PC-9 (cell line): ENCODE data around the gene KLHL42. TPM values are rescaled to one million over a fixed set of nuclear protein-coding genes. Genes with fewer than 3 reads are reported as not detected.

Experiments used
- BruUV-seq: library from RNA; stranded (reverse); fragments of 400-500 nt; replicated peaks from 2 replicates; lab custom pipeline; 2021; lab: Mats Ljungman, UMichigan
- CTCF ChIA-PET: fragments of 300-600 bp; sonication (Branson Sonifier 250); formaldehyde crosslinking; loops from one replicate; lab custom pipeline; 2022; ENCODE audit warnings: antibody characterized with exemption; lab: Charles Lee
- POLR2A ChIA-PET: fragments of 300-600 bp; sonication (Branson Sonifier 250); formaldehyde crosslinking; loops from one replicate; lab custom pipeline; 2022; ENCODE audit warnings: antibody characterized with exemption; ENCODE audit not compliant: unreplicated experiment; lab: Charles Lee
- DNase-seq, 2 experiments: peaks; one replicate each; pipeline versions ENCODE4 v3.0.0 to v3.0.0-alpha.2; 2015 to 2022; ENCODE audit warnings: mixed read lengths in 1 of 2
- H2AFZ ChIP-seq: fragments of 200-600 bp; sonication (generic); 2 replicates; pipeline ENCODE4 v1.8.1; 2017; ENCODE audit warnings: antibody characterized with exemption
- H3F3A ChIP-seq: fragments of 200-600 bp; sonication (generic); 2 replicates; pipeline ENCODE4 v1.8.1; 2017; ENCODE audit warnings: antibody characterized with exemption, mild to moderate bottlenecking, low read depth; ENCODE audit not compliant: insufficient read depth
- H3K27ac ChIP-seq: fragments of 200-600 bp; sonication (generic); 2 replicates; pipeline ENCODE4 v1.6.1; 2016; ENCODE audit warnings: mixed run types
- H3K27me3 ChIP-seq: fragments of 200-600 bp; sonication (generic); 2 replicates; pipeline ENCODE4 v1.6.1; 2016; ENCODE audit warnings: low read depth, mixed run types; ENCODE audit not compliant: insufficient read depth
- H3K36me3 ChIP-seq: fragments of 200-600 bp; sonication (generic); 2 replicates; pipeline ENCODE4 v1.6.1; 2016; ENCODE audit warnings: low read depth, mixed run types
- H3K4me1 ChIP-seq: fragments of 200-600 bp; sonication (generic); replicated peaks from 2 replicates; pipeline ENCODE4 v1.6.1; 2016; ENCODE audit warnings: mixed run types; ENCODE audit not compliant: insufficient read depth
- H3K4me2 ChIP-seq: fragments of 200-600 bp; sonication (generic); 2 replicates; pipeline ENCODE4 v1.6.1; 2017; ENCODE audit warnings: mixed run types
- H3K4me3 ChIP-seq: fragments of 200-600 bp; sonication (generic); 2 replicates; pipeline ENCODE4 v1.6.1; 2016; ENCODE audit warnings: mixed run types
- H3K79me2 ChIP-seq: fragments of 200-600 bp; sonication (generic); 2 replicates; pipeline ENCODE4 v1.6.1; 2017; ENCODE audit warnings: low read depth, mixed run types
- H3K9me2 ChIP-seq: fragments of 200-600 bp; sonication (generic); 2 replicates; pipeline ENCODE4 v1.8.1; 2017; ENCODE audit warnings: mild to moderate bottlenecking; ENCODE audit not compliant: insufficient read depth
- H3K9me3 ChIP-seq: fragments of 200-600 bp; sonication (generic); 2 replicates; pipeline ENCODE4 v1.8.1; 2016; ENCODE audit warnings: low read depth; ENCODE audit not compliant: insufficient read depth
- H4K20me1 ChIP-seq: fragments of 200-600 bp; sonication (generic); 2 replicates; pipeline ENCODE4 v1.8.1; 2017; ENCODE audit not compliant: insufficient read depth
- EZH2 ChIP-seq: fragments of 200-600 bp; sonication (generic); IDR thresholded peaks from 2 replicates; pipeline ENCODE4 v1.8.0; 2017; ENCODE audit warnings: antibody characterized with exemption, low read depth
- intact Hi-C: fragments of 100-400 bp; cut with micrococcal nuclease; formaldehyde crosslinking; loops from one replicate; pipeline ENCODE4 v1.10.0; 2022; ENCODE audit not compliant: unreplicated experiment
- total RNA-seq: library from RNA; stranded (reverse); gene quantifications from 2 replicates; pipeline ENCODE4 v1.2.3, GENCODE V29; 2021
- TF ChIP-seq, protein P1 (sequence below): fragments of 200-600 bp; sonication (generic); conservative IDR thresholded peaks from 2 replicates; pipeline ENCODE4 v1.6.1; 2017; ENCODE audit warnings: mixed run types, antibody characterized with exemption, mild to moderate bottlenecking, moderate library complexity

Gene KLHL42
- total RNA-seq, 1 experiment from 2014 or later, result 33.6 TPM

DNA sequence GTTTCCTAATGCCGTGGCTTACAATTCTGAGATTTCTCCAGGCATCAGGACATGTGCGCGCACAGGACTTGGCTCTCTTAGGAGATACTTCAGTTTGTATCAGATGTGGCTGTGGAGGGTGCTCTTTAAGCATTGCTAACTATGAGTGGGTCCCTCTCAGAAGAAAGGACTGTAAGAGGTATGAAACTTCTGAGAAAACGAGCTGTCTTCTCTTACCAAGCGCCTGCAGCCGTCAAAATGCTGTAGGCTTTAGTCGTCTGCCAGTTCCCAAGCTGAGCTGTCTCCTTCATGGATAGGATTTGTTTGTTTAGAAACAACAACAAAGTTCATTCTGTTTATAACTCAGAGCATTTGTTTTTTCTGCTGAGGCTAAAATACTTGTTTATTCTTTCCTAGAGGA lies 16.1 kb downstream of the KLHL42 start:
- TF ChIP-seq, protein P1, sequence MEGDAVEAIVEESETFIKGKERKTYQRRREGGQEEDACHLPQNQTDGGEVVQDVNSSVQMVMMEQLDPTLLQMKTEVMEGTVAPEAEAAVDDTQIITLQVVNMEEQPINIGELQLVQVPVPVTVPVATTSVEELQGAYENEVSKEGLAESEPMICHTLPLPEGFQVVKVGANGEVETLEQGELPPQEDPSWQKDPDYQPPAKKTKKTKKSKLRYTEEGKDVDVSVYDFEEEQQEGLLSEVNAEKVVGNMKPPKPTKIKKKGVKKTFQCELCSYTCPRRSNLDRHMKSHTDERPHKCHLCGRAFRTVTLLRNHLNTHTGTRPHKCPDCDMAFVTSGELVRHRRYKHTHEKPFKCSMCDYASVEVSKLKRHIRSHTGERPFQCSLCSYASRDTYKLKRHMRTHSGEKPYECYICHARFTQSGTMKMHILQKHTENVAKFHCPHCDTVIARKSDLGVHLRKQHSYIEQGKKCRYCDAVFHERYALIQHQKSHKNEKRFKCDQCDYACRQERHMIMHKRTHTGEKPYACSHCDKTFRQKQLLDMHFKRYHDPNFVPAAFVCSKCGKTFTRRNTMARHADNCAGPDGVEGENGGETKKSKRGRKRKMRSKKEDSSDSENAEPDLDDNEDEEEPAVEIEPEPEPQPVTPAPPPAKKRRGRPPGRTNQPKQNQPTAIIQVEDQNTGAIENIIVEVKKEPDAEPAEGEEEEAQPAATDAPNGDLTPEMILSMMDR, result no peak
- no peak for TF ChIP-seq EZH2
- Histone ChIP-seq H3K27me3 (no peaks in the 10 kb centered on the region), H3K4me3 (no peak overlapping the region), H3K4me2 (no peak overlapping the region), H2AFZ (no peak overlapping the region), H3K27ac (no peak overlapping the region), H3K4me1 (no peaks in the 10 kb centered on the region), H4K20me1 (no peaks in the 10 kb centered on the region; the same call in 1 of the 2 replicates), H3F3A (0 out of 2 replicates have a peak, but pooled peaks cover 4% of the 10 kb centered on the region), H3K9me3 (no peaks in the 10 kb centered on the region), H3K79me2 (peaks cover 3% of the 10 kb centered on the region; the same call in 1 of the 2 replicates), H3K36me3 (peaks cover 28% of the 10 kb centered on the region), H3K9me2 (no peaks in the 10 kb centered on the region)
- CTCF ChIA-PET, result no interaction called here
- BruUV-seq, result no TSS peak
- no peak for DNase-seq
- POLR2A ChIA-PET, result interaction anchor here (0.6 kb wide), 1 partner anchor 273 kb away, joined by 3 read pairs; no protein-coding TSS in a partner anchor
- intact Hi-C loops, result no loop called here

DNA sequence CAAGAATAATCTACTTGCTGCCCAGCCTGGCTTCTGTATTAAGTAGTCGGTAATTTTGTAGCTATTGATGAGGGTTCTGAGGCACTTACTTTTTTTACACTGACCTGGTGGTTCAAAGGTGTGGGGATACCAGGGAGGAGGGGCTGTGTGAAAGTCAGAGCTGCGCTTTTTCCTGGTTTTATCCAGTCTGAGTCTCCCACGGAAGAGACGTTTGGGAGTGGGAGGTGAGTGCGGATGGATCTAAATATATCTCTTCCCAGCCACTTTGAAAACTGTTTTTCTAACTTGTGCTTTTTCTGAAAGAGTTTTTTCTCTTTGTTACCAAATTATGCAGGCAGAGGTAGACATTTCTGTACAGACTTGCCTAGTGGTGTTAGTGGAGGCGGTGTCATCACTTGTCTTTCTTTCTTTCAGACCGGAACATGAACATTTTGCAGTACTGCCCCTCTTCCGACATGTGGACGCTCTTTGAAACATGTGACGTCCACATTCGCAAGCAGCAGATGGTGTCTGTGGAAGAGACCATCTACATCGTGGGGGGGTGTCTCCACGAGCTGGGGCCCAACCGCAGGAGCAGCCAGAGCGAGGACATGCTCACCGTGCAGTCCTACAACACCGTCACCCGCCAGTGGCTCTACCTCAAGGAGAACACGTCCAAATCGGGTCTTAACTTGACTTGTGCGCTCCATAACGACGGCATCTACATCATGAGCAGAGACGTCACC lies 17.4 kb downstream of the KLHL42 start:
- H3K36me3 ChIP-seq, result peaks cover 28% of the 10 kb centered on the region
- H3K4me2 ChIP-seq, result no peak overlapping the region
- H4K20me1 ChIP-seq, result no peaks in the 10 kb centered on the region; the same call in 1 of the 2 replicates
- peaks cover 4% of the 10 kb centered on the region; the same call in 1 of the 2 replicates for H3F3A ChIP-seq
- no peak for DNase-seq
- POLR2A ChIA-PET, result no interaction called here
- no peaks in the 10 kb centered on the region for H3K27me3 ChIP-seq
- H3K79me2 ChIP-seq, result no peaks in the 10 kb centered on the region
- H3K4me3 ChIP-seq, result no peak overlapping the region
- TF ChIP-seq EZH2, result no peak
- TF ChIP-seq, protein P1, result no peak
- no peak overlapping the region for H3K27ac ChIP-seq
- H3K9me3 ChIP-seq, result no peaks in the 10 kb centered on the region
- no peaks in the 10 kb centered on the region for H3K4me1 ChIP-seq
- H3K9me2 ChIP-seq, result no peaks in the 10 kb centered on the region
- intact Hi-C loops, result no loop called here
- CTCF ChIA-PET, result no interaction called here
- no peak overlapping the region for H2AFZ ChIP-seq
- BruUV-seq, result no TSS peak

DNA sequence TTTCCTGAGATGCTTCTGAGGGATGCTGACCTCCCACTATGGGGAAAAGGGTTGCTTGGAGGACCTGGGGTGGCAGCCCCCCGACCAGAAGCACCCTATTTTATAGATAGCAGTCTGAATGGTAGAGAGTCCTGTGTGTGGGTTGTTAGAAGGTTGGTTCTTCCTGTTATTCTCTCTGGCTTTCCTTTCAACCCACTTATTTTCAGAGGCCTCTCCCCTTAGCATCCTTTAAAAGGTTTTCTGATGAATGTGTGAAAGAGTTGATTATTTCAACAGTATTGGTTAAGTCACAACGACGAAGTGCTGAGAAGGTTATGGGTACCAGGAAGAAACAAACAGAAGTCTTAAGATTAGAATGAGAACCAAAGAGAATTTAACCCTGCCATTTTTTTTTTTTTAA lies 20.8 kb downstream of the KLHL42 start:
- TF ChIP-seq, protein P1, result no peak
- no TSS peak for BruUV-seq
- intact Hi-C loops, result no loop called here
- H3K4me1 ChIP-seq, result no peaks in the 10 kb centered on the region
- peaks cover 18% of the 10 kb centered on the region for H3K36me3 ChIP-seq
- H4K20me1 ChIP-seq, result no peaks in the 10 kb centered on the region; the same call in 1 of the 2 replicates
- H3K27me3 ChIP-seq, result no peaks in the 10 kb centered on the region
- H3K4me3 ChIP-seq, result no peak overlapping the region
- no peak for DNase-seq
- peaks cover 4% of the 10 kb centered on the region; the same call in 1 of the 2 replicates for H3F3A ChIP-seq
- H2AFZ ChIP-seq, result no peak overlapping the region
- CTCF ChIA-PET, result interaction anchor here (0.6 kb wide), 1 partner anchor 19 kb away, joined by 14 read pairs; no protein-coding TSS in a partner anchor
- H3K9me2 ChIP-seq, result no peaks in the 10 kb centered on the region
- H3K27ac ChIP-seq, result no peak overlapping the region
- no peaks in the 10 kb centered on the region for H3K79me2 ChIP-seq
- H3K9me3 ChIP-seq, result no peaks in the 10 kb centered on the region
- POLR2A ChIA-PET, result no interaction called here
- H3K4me2 ChIP-seq, result no peak overlapping the region
